Measurements from ENCODE around the gene ZBP1.

Gene ZBP1

DNA sequence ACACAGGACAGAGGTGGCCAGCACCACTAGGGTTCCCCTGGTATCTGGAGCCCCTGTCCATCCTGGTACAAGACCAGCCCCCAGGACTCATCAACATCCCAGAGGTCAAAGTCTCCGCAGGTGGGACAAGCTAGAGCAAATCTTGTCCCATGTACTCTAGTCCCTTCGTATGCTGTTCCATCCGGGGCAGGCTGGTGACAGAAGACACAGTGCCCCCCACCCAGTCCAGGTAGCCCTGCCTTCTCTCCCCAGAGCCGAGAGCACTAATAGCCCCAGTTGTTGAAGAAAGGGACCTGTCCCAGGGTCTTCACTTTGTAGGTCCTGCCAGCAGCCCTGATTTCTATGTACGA lies 38.2 kb downstream of the ZBP1 start:
- no peaks in the 10 kb centered on the region for H3K9me3 ChIP-seq (replicated peaks; ENCODE audit: insufficient read depth, low read length)
- no peaks in the 10 kb centered on the region for H3K36me3 ChIP-seq (replicated peaks; ENCODE audit: insufficient read depth, low read length)
- no peak overlapping the region for H2AFZ ChIP-seq (ENCODE audit: low read length)
- TF ChIP-seq EZH2phosphoT487 (IDR thresholded peaks at IDR 0.05; ENCODE audit: low read length) (no peak), EZH2 (optimal IDR thresholded peaks at IDR 0.05; ENCODE audit: low read depth, low read length) (no peak), CTCF (IDR thresholded peaks at IDR 0.05; ENCODE audit: low read length) (no peak)
- peaks cover 100% of the 10 kb centered on the region for H3K27me3 ChIP-seq (replicated peaks; ENCODE audit: insufficient read depth, low read length)
- H3K27ac ChIP-seq (ENCODE audit: low read length), result no peak overlapping the region
- no peaks in the 10 kb centered on the region for H3K4me1 ChIP-seq (ENCODE audit: low read length)
- no peaks in the 10 kb centered on the region for H3F3A ChIP-seq (ENCODE audit: insufficient read depth, low read length)
- no peak for DNase-seq
- H3K4me2 ChIP-seq (ENCODE audit: low read depth, low read length), result no peak overlapping the region
- no peak overlapping the region for H3K4me3 ChIP-seq (ENCODE audit: low read length)
- H4K20me1 ChIP-seq (ENCODE audit: insufficient read depth, low read length), result no peaks in the 10 kb centered on the region
- no peak overlapping the region for H3K9ac ChIP-seq (ENCODE audit: low read length)
- no peaks in the 10 kb centered on the region for H3K9me2 ChIP-seq (replicated peaks; ENCODE audit: insufficient read depth, low read length)
- no peaks in the 10 kb centered on the region for H3K79me2 ChIP-seq (ENCODE audit: low read length)

- Histone ChIP-seq H2AFZ (ENCODE audit: low read length) (no peak overlapping the region), H4K20me1 (ENCODE audit: insufficient read depth, low read length) (no peaks in the 10 kb centered on the region), H3K9me3 (replicated peaks; ENCODE audit: insufficient read depth, low read length) (no peaks in the 10 kb centered on the region), H3K79me2 (ENCODE audit: low read length) (no peaks in the 10 kb centered on the region), H3K27me3 (replicated peaks; ENCODE audit: insufficient read depth, low read length) (peaks cover 100% of the 10 kb centered on the region), H3K9ac (ENCODE audit: low read length) (no peak overlapping the region), H3F3A (ENCODE audit: insufficient read depth, low read length) (no peaks in the 10 kb centered on the region), H3K4me1 (ENCODE audit: low read length) (no peaks in the 10 kb centered on the region), H3K27ac (ENCODE audit: low read length) (no peak overlapping the region), H3K9me2 (replicated peaks; ENCODE audit: insufficient read depth, low read length) (no peaks in the 10 kb centered on the region), H3K4me3 (ENCODE audit: low read length) (no peak overlapping the region), H3K4me2 (ENCODE audit: low read depth, low read length) (no peak overlapping the region), H3K36me3 (replicated peaks; ENCODE audit: insufficient read depth, low read length) (no peaks in the 10 kb centered on the region)
- no peak for TF ChIP-seq EZH2phosphoT487 (IDR thresholded peaks at IDR 0.05; ENCODE audit: low read length)
- TF ChIP-seq EZH2 (optimal IDR thresholded peaks at IDR 0.05; ENCODE audit: low read depth, low read length), result no peak
- TF ChIP-seq CTCF (IDR thresholded peaks at IDR 0.05; ENCODE audit: low read length), result no peak
- DNase-seq, result no peak
These were observed 38.8 kb downstream of the ZBP1 start for GRCh38 chr20:57581202-57582028.

DNA sequence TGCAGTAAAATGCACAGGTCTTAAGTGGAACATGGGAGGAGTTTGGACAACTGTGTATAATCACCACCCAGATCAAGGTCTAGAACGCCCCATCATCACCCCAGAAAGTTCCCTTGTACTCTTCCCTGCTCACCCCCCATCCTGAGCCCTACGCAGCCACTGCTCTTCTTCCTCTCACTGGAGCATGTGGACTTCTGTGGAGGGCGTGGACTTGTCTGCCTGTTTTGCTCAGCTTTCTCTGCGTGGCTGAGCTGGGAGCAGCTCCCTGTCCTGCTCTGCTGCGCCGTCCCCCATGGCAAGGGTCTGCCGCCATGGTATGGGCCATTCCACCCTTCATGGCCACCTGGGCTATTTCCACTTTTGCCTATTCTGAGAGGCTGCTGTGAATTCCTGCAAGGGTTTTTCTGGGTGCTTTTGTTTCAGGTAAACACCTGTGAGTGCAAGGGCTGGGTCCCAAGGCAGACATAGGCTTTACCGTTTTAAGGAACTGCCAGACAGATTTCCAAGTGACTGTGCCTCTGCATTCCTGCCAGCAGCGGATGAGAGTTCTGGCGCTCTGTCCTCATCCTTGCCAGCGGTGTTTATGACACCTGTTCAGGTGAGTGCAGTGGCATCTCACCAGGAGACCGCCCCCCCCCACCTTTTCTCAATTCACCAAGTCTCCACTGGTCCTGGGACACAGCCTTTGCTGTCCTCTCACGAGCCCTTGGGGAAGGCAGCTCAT lies 39.6 kb downstream of the ZBP1 start:
- Histone ChIP-seq H3K9ac (ENCODE audit: low read length) (no peak overlapping the region), H3K79me2 (ENCODE audit: low read length) (no peaks in the 10 kb centered on the region), H3K9me2 (replicated peaks; ENCODE audit: insufficient read depth, low read length) (no peaks in the 10 kb centered on the region), H3K4me3 (ENCODE audit: low read length) (no peak overlapping the region), H2AFZ (ENCODE audit: low read length) (no peak overlapping the region), H4K20me1 (ENCODE audit: insufficient read depth, low read length) (no peaks in the 10 kb centered on the region), H3K4me2 (ENCODE audit: low read depth, low read length) (no peak overlapping the region), H3K4me1 (ENCODE audit: low read length) (no peaks in the 10 kb centered on the region), H3K36me3 (replicated peaks; ENCODE audit: insufficient read depth, low read length) (no peaks in the 10 kb centered on the region), H3K27ac (ENCODE audit: low read length) (no peak overlapping the region), H3K9me3 (replicated peaks; ENCODE audit: insufficient read depth, low read length) (no peaks in the 10 kb centered on the region), H3K27me3 (replicated peaks; ENCODE audit: insufficient read depth, low read length) (peaks cover 100% of the 10 kb centered on the region), H3F3A (ENCODE audit: insufficient read depth, low read length) (no peaks in the 10 kb centered on the region)
- DNase-seq, result no peak
- TF ChIP-seq CTCF (IDR thresholded peaks at IDR 0.05; ENCODE audit: low read length), result no peak
- no peak for TF ChIP-seq EZH2 (optimal IDR thresholded peaks at IDR 0.05; ENCODE audit: low read depth, low read length)
- no peak for TF ChIP-seq EZH2phosphoT487 (IDR thresholded peaks at IDR 0.05; ENCODE audit: low read length)
